Gastrocnemius medialis (tissue), 4 donors: Measurements from ENCODE around the gene ADAMTSL1. TPM values are rescaled to one million over a fixed set of nuclear protein-coding genes. Genes with fewer than 3 reads are reported as not detected.

Experiments used
- ATAC-seq, 2 donors: fragments of 150-250 bp; one replicate each; pipeline ENCODE4 v1.9.1; 2016
- DNase-seq, 2 donors: peaks; one replicate each; pipeline ENCODE4 v3.0.0-alpha.2; 2019
- H3K27ac ChIP-seq, 4 donors: fragments of 200-600 bp; sonication (generic); 1 replicate in 1 of 4; 2 replicates in 3 of 4; pipeline ENCODE4 v1.5.1; 2016 to 2018; ENCODE audit warnings: mild to moderate bottlenecking in 2 of 4, moderate library complexity in 1 of 4
- H3K27me3 ChIP-seq, 3 donors: fragments of 200-600 bp; sonication (generic) in 2 of 3; 1 replicate in 1 of 3; 2 replicates in 2 of 3; pipeline versions ENCODE4 v1.5.1 to v1.6.0; 2016 to 2019; ENCODE audit warnings: mild to moderate bottlenecking in 1 of 3, moderate library complexity in 1 of 3
- H3K36me3 ChIP-seq, 2 donors: fragments of 200-600 bp; sonication (generic) in 1 of 2; one replicate each; pipeline ENCODE4 v1.5.1; 2017 to 2018
- H3K4me1 ChIP-seq, 2 donors: fragments of 200-600 bp; sonication (generic) in 1 of 2; one replicate each; pipeline ENCODE4 v1.5.1; 2016 to 2017; ENCODE audit warnings: mild to moderate bottlenecking in 2 of 2
- H3K4me3 ChIP-seq, 4 donors: fragments of 200-600 bp; sonication (generic) in 3 of 4; 1 replicate in 1 of 4; 2 replicates in 3 of 4; pipeline ENCODE4 v1.5.1; 2016 to 2019; ENCODE audit warnings: mild to moderate bottlenecking in 2 of 4
- H3K9me3 ChIP-seq, 3 donors: fragments of 200-600 bp; sonication (generic) in 2 of 3; 1 replicate in 1 of 3; 2 replicates in 2 of 3; pipeline ENCODE4 v1.5.1; 2016 to 2019
- CTCF ChIP-seq, 5 experiments: fragments of 450-650 bp in 3 of 5; fragments of 200-600 bp in 2 of 5; sonication (generic) in 2 of 5; IDR thresholded peaks in 4 of 5; conservative IDR thresholded peaks in 1 of 5; 1 replicate in 4 of 5; 2 replicates in 1 of 5; pipeline ENCODE4 v1.5.1; 2016 to 2019; ENCODE audit warnings: antibody characterized with exemption in 5 of 5, mild to moderate bottlenecking in 3 of 5, moderate library complexity in 3 of 5
- POLR2A ChIP-seq, 2 donors: fragments of 450-650 bp; IDR thresholded peaks; one replicate each; pipeline ENCODE4 v1.6.1; 2017; ENCODE audit warnings: antibody characterized with exemption in 2 of 2, mild to moderate bottlenecking in 2 of 2, moderate library complexity in 2 of 2
- in situ Hi-C, 4 donors: fragments of 200-750 bp; cut with MboI; loops; one replicate each; pipeline versions ENCODE4 v1.15.0 to v1.8.0; 2017; ENCODE audit warnings: low sequenced_read_pairs in 4 of 4
- intact Hi-C: fragments of 100-400 bp; cut with DNase I; formaldehyde crosslinking; loops from one replicate; pipeline ENCODE4 v1.15.1; 2023; ENCODE audit warnings: low total_unique reads
- total RNA-seq, 4 donors: library from RNA; depleted of rRNA; stranded (reverse); fragments of >200 nt; gene quantifications; one replicate each; pipeline versions ENCODE4 v1.1.0 to v1.2.3, GENCODE V29; 2016

ADAMTSL1 gene
- total RNA-seq, 4 donors from 2014 or later: 0.05 to 0.58 (median 0.28) TPM

- Histone ChIP-seq H3K4me1 (no peaks in the 10 kb centered on the region), H3K27me3 (no peaks in the 10 kb centered on the region), H3K36me3 (no peaks in the 10 kb centered on the region), H3K9me3 (no peaks in the 10 kb centered on the region), H3K4me3 (no peak overlapping the region), H3K27ac (no peak overlapping the region)
- no peak for TF ChIP-seq POLR2A (IDR thresholded peaks at IDR 0.05)
- no peak for TF ChIP-seq CTCF (IDR thresholded peaks at IDR 0.05 in 4 of 5, conservative IDR thresholded peaks at IDR 0.05 in 1 of 5)
- DNase-seq (no peak), ATAC-seq (no peak)
- in situ Hi-C loops: no loop called here
- intact Hi-C loops: no loop called here
These were observed 295.1 kb downstream of the ADAMTSL1 start for GRCh38 chr9:18768951-18769622.

- H3K4me1 ChIP-seq: no peaks in the 10 kb centered on the region
- DNase-seq (no peak), ATAC-seq (no peak)
- no peaks in the 10 kb centered on the region for H3K36me3 ChIP-seq
- in situ Hi-C loops: no loop called here
- no peak for TF ChIP-seq CTCF (IDR thresholded peaks at IDR 0.05 in 4 of 5, conservative IDR thresholded peaks at IDR 0.05 in 1 of 5)
- no peak for TF ChIP-seq POLR2A (IDR thresholded peaks at IDR 0.05)
- no peaks in the 10 kb centered on the region for H3K9me3 ChIP-seq
- no peaks in the 10 kb centered on the region for H3K27me3 ChIP-seq
- H3K27ac ChIP-seq: no peak overlapping the region
- intact Hi-C loops: no loop called here
- H3K4me3 ChIP-seq: no peak overlapping the region
These were observed 296.4 kb downstream of the ADAMTSL1 start for GRCh38 chr9:18770131-18770908.

GRCh38 chr9:18771011-18771410 is 297.1 kb downstream of the ADAMTSL1 start:
- H3K36me3 ChIP-seq: no peaks in the 10 kb centered on the region
- TF ChIP-seq CTCF (IDR thresholded peaks at IDR 0.05 in 4 of 5, conservative IDR thresholded peaks at IDR 0.05 in 1 of 5) (no peak), POLR2A (IDR thresholded peaks at IDR 0.05) (no peak)
- no peaks in the 10 kb centered on the region for H3K4me1 ChIP-seq
- no peak overlapping the region for H3K4me3 ChIP-seq
- in situ Hi-C loops: no loop called here
- H3K27me3 ChIP-seq: no peaks in the 10 kb centered on the region
- no peak for ATAC-seq
- DNase-seq: no peak
- H3K9me3 ChIP-seq: no peaks in the 10 kb centered on the region
- intact Hi-C loops: no loop called here
- no peak overlapping the region for H3K27ac ChIP-seq

- H3K4me3 ChIP-seq: no peak overlapping the region
- ATAC-seq: no peak
- intact Hi-C loops: no loop called here
These were observed 297.8 kb downstream of the ADAMTSL1 start for GRCh38 chr9:18771763-18772162.

More at GRCh38 chr9:18771763-18772162, 297.8 kb downstream of the ADAMTSL1 start:
- Histone ChIP-seq H3K36me3 (no peaks in the 10 kb centered on the region), H3K4me1 (no peaks in the 10 kb centered on the region), H3K27ac (no peak overlapping the region), H3K9me3 (no peaks in the 10 kb centered on the region), H3K27me3 (no peaks in the 10 kb centered on the region)
- TF ChIP-seq POLR2A (IDR thresholded peaks at IDR 0.05): no peak
- TF ChIP-seq CTCF (IDR thresholded peaks at IDR 0.05 in 4 of 5, conservative IDR thresholded peaks at IDR 0.05 in 1 of 5): no peak
- DNase-seq: no peak
- in situ Hi-C loops: no loop called here
